Measurements from ENCODE around the gene ZHX3.

- TF ChIP-seq FOS (IDR thresholded peaks at IDR 0.05; ENCODE audit: low read depth, low read length) (peak; percentile 79), POLR2A (IDR thresholded peaks at IDR 0.05; ENCODE audit: low read depth, low read length) (no peak), RAD21 (IDR thresholded peaks at IDR 0.05; ENCODE audit: low read length) (no peak), CHD1 (IDR thresholded peaks at IDR 0.05; ENCODE audit: low read depth, low read length) (no peak), MAZ (IDR thresholded peaks at IDR 0.05; ENCODE audit: borderline replicate concordance, low read depth, low read length) (no peak), ELK1 (IDR thresholded peaks at IDR 0.05; ENCODE audit: borderline replicate concordance, low read depth, low read length) (no peak)
- TF ChIP-seq, protein P1, sequence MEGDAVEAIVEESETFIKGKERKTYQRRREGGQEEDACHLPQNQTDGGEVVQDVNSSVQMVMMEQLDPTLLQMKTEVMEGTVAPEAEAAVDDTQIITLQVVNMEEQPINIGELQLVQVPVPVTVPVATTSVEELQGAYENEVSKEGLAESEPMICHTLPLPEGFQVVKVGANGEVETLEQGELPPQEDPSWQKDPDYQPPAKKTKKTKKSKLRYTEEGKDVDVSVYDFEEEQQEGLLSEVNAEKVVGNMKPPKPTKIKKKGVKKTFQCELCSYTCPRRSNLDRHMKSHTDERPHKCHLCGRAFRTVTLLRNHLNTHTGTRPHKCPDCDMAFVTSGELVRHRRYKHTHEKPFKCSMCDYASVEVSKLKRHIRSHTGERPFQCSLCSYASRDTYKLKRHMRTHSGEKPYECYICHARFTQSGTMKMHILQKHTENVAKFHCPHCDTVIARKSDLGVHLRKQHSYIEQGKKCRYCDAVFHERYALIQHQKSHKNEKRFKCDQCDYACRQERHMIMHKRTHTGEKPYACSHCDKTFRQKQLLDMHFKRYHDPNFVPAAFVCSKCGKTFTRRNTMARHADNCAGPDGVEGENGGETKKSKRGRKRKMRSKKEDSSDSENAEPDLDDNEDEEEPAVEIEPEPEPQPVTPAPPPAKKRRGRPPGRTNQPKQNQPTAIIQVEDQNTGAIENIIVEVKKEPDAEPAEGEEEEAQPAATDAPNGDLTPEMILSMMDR (conservative IDR thresholded peaks at IDR 0.05; ENCODE audit: low read depth, low read length) = no peak
Observed at GRCh38 chr20:41232973-41233926, 84.3 kb downstream of the ZHX3 start.
